ENCODE measurements around the gene CEACAM1. TPM values are rescaled to one million over a fixed set of nuclear protein-coding genes. Genes with fewer than 3 reads are reported as not detected.
"Not testable (repeated sequence)": the region's sequence is repeated elsewhere in the genome, so short reads cannot be mapped to it uniquely, and the experiment has no call there.

Gene CEACAM1
- total and polyA plus RNA-seq, 2 experiments from 2014 or later, result not detected

DNA sequence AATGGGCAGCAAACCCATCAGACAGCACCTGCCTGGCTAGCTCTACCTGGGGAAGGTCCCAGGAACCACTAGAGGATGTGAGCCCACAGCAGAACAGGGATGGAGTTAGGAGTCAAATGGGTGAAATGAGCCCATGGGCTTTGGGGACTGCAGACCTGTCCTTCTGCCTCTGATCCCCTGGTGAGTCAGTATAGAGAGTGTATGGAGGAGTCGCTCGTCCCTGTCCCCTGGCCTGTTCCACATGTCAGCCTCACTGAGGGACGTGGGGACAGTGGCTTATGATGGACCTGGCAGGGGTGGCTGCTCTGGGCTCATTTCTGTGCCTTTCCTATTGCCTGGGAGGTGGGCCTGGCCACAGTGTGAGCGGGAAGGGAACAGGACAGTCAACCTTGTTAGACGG is 4.0 kb downstream of the CEACAM1 start:
- Histone ChIP-seq H3K9me3 (ENCODE audit: low read depth) (no peaks in the 10 kb centered on the region), H3K4me3 (no peak overlapping the region), H3K36me3 (no peaks in the 10 kb centered on the region), H3K27me3 (no peaks in the 10 kb centered on the region), H3K4me1 (ENCODE audit: low read depth) (no peaks in the 10 kb centered on the region), H3K27ac (no peak overlapping the region)
- TF ChIP-seq, protein P1, sequence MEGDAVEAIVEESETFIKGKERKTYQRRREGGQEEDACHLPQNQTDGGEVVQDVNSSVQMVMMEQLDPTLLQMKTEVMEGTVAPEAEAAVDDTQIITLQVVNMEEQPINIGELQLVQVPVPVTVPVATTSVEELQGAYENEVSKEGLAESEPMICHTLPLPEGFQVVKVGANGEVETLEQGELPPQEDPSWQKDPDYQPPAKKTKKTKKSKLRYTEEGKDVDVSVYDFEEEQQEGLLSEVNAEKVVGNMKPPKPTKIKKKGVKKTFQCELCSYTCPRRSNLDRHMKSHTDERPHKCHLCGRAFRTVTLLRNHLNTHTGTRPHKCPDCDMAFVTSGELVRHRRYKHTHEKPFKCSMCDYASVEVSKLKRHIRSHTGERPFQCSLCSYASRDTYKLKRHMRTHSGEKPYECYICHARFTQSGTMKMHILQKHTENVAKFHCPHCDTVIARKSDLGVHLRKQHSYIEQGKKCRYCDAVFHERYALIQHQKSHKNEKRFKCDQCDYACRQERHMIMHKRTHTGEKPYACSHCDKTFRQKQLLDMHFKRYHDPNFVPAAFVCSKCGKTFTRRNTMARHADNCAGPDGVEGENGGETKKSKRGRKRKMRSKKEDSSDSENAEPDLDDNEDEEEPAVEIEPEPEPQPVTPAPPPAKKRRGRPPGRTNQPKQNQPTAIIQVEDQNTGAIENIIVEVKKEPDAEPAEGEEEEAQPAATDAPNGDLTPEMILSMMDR (IDR thresholded peaks at IDR 0.05; ENCODE audit: low read depth, low read length), result no peak
- DNase-seq (ENCODE audit: low read depth in 1 of 2, low spot score in 1 of 2), result no peak

DNA sequence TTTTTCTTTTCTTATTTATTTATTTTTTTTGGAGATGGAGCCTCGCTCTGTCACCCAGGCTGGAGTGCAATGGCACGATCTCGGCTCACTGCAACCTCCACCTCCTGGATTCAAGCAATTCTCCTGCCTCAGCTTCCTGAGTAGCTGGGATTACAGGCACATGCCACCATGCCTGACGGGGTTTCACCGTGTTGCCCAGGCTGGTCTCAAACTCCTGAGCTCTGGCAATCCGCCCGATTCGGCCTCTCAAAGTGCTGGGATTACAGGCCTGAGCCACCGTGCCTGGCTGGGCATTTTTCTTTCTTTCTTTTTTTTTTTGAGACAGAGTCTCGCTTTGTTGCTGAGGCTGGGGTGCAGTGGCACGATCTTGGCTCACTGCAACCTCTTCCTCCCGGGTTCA is 6.0 kb downstream of the CEACAM1 start:
- not testable (repeated sequence) for H3K27me3 ChIP-seq; H3K4me3 ChIP-seq; H3K27ac ChIP-seq; DNase-seq (ENCODE audit: low read depth in 1 of 2, low spot score in 1 of 2); H3K9me3 ChIP-seq (ENCODE audit: low read depth); H3K36me3 ChIP-seq; H3K4me1 ChIP-seq (ENCODE audit: low read depth)

DNA sequence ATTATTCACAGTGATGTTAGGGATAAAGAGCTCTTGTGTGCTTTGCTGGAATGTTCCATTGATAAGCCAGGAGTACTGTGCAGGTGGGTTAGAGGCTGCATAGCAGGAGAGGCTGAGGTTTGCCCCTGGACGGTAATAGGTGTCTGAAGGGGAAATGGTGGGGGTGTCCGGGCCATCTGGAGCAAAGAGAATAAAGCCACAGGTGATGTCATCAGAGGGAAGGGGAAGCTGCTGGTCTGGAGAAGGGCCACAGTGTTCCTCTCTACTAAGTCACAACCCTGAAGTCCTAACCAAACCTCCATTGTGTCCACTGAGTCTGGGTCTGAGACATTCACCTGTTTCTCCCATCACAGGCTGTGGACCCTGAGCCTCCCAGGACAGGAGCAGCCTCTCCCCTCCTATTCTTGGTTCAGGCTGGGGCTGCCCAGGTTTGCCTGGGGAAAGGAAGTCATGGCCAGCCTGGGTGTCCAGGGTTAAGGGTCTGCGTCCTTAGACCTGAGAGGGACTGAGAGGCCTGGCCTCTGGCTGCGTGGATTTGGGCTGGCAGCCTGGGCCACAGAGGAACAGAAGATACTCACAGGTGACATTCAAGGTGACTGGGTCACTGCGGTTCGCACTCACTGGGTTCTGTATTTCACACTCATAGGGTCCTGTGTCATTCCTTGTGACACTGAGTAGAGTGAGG is 6.8 kb downstream of the CEACAM1 start:
- Histone ChIP-seq H3K27me3 (no peaks in the 10 kb centered on the region), H3K4me3 (no peak overlapping the region), H3K4me1 (ENCODE audit: low read depth) (no peaks in the 10 kb centered on the region), H3K9me3 (ENCODE audit: low read depth) (no peaks in the 10 kb centered on the region), H3K36me3 (no peaks in the 10 kb centered on the region), H3K27ac (no peak overlapping the region)
- DNase-seq (ENCODE audit: low read depth in 1 of 2, low spot score in 1 of 2), result no peak
- TF ChIP-seq, protein P1 (IDR thresholded peaks at IDR 0.05; ENCODE audit: low read depth, low read length), result no peak

DNA sequence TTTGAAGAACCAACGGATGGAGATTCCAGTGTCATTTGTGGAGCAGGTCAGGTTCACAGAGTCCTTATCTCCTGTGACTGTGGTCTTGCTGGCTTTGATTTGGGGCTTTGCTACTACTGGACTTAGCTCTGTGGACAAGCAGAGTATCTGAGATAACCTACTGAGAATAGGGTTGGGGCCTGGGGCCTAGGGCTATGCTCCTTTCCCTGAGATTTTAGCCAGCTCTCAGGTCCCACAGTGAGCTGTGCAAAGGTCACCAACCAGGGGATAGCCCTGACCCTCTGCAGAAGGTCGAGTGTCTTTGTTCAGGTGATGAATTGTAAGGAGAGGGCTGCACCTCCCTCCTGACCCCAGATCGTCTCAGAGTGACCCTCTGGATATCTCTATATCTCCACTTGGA is 9.2 kb downstream of the CEACAM1 start:
- H3K27ac ChIP-seq, result no peak overlapping the region
- H3K4me1 ChIP-seq (ENCODE audit: low read depth), result no peaks in the 10 kb centered on the region
- H3K27me3 ChIP-seq, result no peaks in the 10 kb centered on the region
- TF ChIP-seq, protein P1 (IDR thresholded peaks at IDR 0.05; ENCODE audit: low read depth, low read length), result no peak
- DNase-seq (ENCODE audit: low read depth in 1 of 2, low spot score in 1 of 2), result no peak
- H3K36me3 ChIP-seq, result no peaks in the 10 kb centered on the region
- no peak overlapping the region for H3K4me3 ChIP-seq
- H3K9me3 ChIP-seq (ENCODE audit: low read depth), result no peaks in the 10 kb centered on the region

DNA sequence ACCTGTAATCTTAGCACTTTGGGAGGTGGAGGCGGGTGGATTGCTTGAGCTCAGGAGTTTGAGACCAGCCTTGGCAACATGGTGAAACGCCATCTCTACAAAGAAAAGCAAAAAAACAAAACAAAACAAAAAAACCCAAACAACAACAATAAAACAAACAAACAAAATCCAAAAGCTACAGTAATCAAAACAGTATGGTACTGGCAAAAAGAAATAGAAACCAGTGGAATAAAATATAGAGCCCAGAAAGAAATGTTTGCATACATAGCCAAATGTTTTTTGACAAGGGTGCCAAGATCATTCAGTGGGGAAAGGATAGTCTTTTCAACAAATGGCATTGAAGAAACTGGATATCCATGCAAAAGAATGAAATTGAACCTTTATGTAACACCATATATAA is 11.5 kb downstream of the CEACAM1 start:
- DNase-seq (ENCODE audit: low read depth in 1 of 2, low spot score in 1 of 2), result no peak
- H3K27me3 ChIP-seq, result no peaks in the 10 kb centered on the region
- no peaks in the 10 kb centered on the region for H3K4me1 ChIP-seq (ENCODE audit: low read depth)
- H3K27ac ChIP-seq, result no peak overlapping the region
- no peak overlapping the region for H3K4me3 ChIP-seq
- no peaks in the 10 kb centered on the region for H3K36me3 ChIP-seq
- no peaks in the 10 kb centered on the region for H3K9me3 ChIP-seq (ENCODE audit: low read depth)
- TF ChIP-seq, protein P1 (IDR thresholded peaks at IDR 0.05; ENCODE audit: low read depth, low read length), result no peak

DNA sequence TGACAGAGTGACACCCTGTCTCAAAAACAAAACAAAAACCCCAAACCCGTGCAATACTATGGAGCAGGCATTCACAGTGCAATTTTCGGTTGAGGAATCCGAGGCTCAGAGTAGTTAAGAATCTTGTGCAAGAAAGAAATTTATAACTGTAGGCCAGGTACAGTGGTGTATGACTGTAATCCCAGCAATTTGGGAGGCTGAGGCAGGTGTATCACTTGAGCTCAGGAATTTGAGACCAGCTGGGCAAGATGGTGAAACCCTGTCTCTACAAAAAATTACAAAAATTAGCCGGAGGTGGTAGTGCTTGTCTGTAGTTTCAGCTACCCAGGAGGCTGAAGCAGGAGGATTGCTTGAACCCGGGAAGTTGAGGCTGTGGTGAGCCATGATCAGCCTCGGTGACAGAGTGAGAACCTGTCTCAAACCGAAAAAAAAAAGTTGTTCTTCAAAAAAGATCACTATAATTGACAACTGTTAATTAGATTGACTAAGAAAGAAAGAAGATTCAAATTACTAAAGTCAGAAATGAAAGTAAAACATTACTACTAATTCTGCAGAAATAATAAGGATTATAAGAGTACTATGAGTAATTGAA is 12.9 kb downstream of the CEACAM1 start:
- H3K9me3 ChIP-seq (ENCODE audit: low read depth), result no peaks in the 10 kb centered on the region
- no peak for DNase-seq (ENCODE audit: low read depth in 1 of 2, low spot score in 1 of 2)
- H3K4me3 ChIP-seq, result no peak overlapping the region
- no peaks in the 10 kb centered on the region for H3K4me1 ChIP-seq (ENCODE audit: low read depth)
- H3K27ac ChIP-seq, result no peak overlapping the region
- TF ChIP-seq, protein P1 (IDR thresholded peaks at IDR 0.05; ENCODE audit: low read depth, low read length), result no peak
- no peaks in the 10 kb centered on the region for H3K36me3 ChIP-seq
- no peaks in the 10 kb centered on the region for H3K27me3 ChIP-seq
